ENCODE results near the gene PIK3R1. TPM values are rescaled to one million over a fixed set of nuclear protein-coding genes. Genes with fewer than 3 reads are reported as not detected.

Gene PIK3R1
- total and polyA plus RNA-seq, 2 experiments from 2014 or later = 5.9 to 9.8 TPM

DNA sequence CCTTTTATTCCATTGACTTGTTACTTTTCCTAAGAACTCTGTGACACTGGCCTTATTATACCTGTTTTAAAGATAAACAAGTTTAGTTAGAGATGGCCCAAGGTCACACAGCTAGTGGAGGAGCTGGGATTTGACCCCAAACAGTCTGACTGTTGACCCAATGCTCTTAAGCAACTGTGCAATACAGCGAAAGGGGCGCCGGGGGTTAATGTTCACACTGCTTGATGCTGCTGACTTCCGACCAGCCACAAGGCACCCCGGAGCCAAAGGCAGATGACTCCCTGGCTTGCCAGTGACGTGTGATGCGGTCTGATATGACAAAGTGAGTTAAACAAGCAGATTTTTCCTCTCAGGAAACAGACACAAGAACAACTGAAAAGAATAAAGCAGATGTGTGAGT, 23.9 kb downstream of the PIK3R1 start:
- H3K9me2 ChIP-seq (ENCODE audit: insufficient read depth) = no peaks in the 10 kb centered on the region
- no peaks in the 10 kb centered on the region; the same call in 1 of the 2 replicates for H4K20me1 ChIP-seq (replicated peaks; ENCODE audit: insufficient read depth)
- no peak overlapping the region for H3K4me3 Mint-ChIP-seq
- peaks cover 2% of the 10 kb centered on the region for H3K27me3 Mint-ChIP-seq (ENCODE audit: insufficient read depth, low read depth, poor library complexity)
- no peak overlapping the region for H3K4me3 ChIP-seq
- H2AFZ ChIP-seq = no peak overlapping the region
- H3K27me3 ChIP-seq (ENCODE audit: insufficient read depth) = no peaks in the 10 kb centered on the region
- no peaks in the 10 kb centered on the region for H3K36me3 Mint-ChIP-seq (ENCODE audit: low read depth)
- H3K79me2 ChIP-seq (replicated peaks; ENCODE audit: insufficient read depth) = peaks cover 9% of the 10 kb centered on the region; the same call in 1 of the 2 replicates
- H3K4me1 Mint-ChIP-seq = peaks cover 11% of the 10 kb centered on the region
- no peaks in the 10 kb centered on the region for H3K4me1 ChIP-seq (ENCODE audit: insufficient read depth)
- ATAC-seq (no peak), DNase-seq (ENCODE audit: low spot score) (peak; percentile 16)
- TF ChIP-seq CREB1 (CRISPR knock-in tag; IDR thresholded peaks at IDR 0.05; ENCODE audit: low read depth) (no peak), EZH2phosphoT487 (IDR thresholded peaks at IDR 0.05; ENCODE audit: unreplicated experiment) (no peak), STAT1 (IDR thresholded peaks at IDR 0.05; ENCODE audit: unreplicated experiment) (no peak), NANOG (IDR thresholded peaks at IDR 0.05; ENCODE audit: borderline replicate concordance) (no peak), JUNB (IDR thresholded peaks at IDR 0.05; ENCODE audit: unreplicated experiment) (no peak), EZH2 (IDR thresholded peaks at IDR 0.05; ENCODE audit: low read depth, unreplicated experiment) (no peak), ZNF331 (CRISPR knock-in tag; IDR thresholded peaks at IDR 0.05; ENCODE audit: low read depth) (no peak), ZNF114 (CRISPR knock-in tag; IDR thresholded peaks at IDR 0.05) (no peak), POLR2AphosphoS5 (IDR thresholded peaks at IDR 0.05; ENCODE audit: low read depth) (no peak)
- TF ChIP-seq, protein P1, sequence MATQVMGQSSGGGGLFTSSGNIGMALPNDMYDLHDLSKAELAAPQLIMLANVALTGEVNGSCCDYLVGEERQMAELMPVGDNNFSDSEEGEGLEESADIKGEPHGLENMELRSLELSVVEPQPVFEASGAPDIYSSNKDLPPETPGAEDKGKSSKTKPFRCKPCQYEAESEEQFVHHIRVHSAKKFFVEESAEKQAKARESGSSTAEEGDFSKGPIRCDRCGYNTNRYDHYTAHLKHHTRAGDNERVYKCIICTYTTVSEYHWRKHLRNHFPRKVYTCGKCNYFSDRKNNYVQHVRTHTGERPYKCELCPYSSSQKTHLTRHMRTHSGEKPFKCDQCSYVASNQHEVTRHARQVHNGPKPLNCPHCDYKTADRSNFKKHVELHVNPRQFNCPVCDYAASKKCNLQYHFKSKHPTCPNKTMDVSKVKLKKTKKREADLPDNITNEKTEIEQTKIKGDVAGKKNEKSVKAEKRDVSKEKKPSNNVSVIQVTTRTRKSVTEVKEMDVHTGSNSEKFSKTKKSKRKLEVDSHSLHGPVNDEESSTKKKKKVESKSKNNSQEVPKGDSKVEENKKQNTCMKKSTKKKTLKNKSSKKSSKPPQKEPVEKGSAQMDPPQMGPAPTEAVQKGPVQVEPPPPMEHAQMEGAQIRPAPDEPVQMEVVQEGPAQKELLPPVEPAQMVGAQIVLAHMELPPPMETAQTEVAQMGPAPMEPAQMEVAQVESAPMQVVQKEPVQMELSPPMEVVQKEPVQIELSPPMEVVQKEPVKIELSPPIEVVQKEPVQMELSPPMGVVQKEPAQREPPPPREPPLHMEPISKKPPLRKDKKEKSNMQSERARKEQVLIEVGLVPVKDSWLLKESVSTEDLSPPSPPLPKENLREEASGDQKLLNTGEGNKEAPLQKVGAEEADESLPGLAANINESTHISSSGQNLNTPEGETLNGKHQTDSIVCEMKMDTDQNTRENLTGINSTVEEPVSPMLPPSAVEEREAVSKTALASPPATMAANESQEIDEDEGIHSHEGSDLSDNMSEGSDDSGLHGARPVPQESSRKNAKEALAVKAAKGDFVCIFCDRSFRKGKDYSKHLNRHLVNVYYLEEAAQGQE (IDR thresholded peaks at IDR 0.05; ENCODE audit: unreplicated experiment) = no peak
- TF ChIP-seq, protein P2, sequence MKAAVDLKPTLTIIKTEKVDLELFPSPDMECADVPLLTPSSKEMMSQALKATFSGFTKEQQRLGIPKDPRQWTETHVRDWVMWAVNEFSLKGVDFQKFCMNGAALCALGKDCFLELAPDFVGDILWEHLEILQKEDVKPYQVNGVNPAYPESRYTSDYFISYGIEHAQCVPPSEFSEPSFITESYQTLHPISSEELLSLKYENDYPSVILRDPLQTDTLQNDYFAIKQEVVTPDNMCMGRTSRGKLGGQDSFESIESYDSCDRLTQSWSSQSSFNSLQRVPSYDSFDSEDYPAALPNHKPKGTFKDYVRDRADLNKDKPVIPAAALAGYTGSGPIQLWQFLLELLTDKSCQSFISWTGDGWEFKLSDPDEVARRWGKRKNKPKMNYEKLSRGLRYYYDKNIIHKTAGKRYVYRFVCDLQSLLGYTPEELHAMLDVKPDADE (IDR thresholded peaks at IDR 0.05) = no peak
- TF ChIP-seq, protein P3, sequence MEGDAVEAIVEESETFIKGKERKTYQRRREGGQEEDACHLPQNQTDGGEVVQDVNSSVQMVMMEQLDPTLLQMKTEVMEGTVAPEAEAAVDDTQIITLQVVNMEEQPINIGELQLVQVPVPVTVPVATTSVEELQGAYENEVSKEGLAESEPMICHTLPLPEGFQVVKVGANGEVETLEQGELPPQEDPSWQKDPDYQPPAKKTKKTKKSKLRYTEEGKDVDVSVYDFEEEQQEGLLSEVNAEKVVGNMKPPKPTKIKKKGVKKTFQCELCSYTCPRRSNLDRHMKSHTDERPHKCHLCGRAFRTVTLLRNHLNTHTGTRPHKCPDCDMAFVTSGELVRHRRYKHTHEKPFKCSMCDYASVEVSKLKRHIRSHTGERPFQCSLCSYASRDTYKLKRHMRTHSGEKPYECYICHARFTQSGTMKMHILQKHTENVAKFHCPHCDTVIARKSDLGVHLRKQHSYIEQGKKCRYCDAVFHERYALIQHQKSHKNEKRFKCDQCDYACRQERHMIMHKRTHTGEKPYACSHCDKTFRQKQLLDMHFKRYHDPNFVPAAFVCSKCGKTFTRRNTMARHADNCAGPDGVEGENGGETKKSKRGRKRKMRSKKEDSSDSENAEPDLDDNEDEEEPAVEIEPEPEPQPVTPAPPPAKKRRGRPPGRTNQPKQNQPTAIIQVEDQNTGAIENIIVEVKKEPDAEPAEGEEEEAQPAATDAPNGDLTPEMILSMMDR (conservative IDR thresholded peaks at IDR 0.05; ENCODE audit: low read depth in 2 of 2) = no peak
- TF ChIP-seq, protein P4, sequence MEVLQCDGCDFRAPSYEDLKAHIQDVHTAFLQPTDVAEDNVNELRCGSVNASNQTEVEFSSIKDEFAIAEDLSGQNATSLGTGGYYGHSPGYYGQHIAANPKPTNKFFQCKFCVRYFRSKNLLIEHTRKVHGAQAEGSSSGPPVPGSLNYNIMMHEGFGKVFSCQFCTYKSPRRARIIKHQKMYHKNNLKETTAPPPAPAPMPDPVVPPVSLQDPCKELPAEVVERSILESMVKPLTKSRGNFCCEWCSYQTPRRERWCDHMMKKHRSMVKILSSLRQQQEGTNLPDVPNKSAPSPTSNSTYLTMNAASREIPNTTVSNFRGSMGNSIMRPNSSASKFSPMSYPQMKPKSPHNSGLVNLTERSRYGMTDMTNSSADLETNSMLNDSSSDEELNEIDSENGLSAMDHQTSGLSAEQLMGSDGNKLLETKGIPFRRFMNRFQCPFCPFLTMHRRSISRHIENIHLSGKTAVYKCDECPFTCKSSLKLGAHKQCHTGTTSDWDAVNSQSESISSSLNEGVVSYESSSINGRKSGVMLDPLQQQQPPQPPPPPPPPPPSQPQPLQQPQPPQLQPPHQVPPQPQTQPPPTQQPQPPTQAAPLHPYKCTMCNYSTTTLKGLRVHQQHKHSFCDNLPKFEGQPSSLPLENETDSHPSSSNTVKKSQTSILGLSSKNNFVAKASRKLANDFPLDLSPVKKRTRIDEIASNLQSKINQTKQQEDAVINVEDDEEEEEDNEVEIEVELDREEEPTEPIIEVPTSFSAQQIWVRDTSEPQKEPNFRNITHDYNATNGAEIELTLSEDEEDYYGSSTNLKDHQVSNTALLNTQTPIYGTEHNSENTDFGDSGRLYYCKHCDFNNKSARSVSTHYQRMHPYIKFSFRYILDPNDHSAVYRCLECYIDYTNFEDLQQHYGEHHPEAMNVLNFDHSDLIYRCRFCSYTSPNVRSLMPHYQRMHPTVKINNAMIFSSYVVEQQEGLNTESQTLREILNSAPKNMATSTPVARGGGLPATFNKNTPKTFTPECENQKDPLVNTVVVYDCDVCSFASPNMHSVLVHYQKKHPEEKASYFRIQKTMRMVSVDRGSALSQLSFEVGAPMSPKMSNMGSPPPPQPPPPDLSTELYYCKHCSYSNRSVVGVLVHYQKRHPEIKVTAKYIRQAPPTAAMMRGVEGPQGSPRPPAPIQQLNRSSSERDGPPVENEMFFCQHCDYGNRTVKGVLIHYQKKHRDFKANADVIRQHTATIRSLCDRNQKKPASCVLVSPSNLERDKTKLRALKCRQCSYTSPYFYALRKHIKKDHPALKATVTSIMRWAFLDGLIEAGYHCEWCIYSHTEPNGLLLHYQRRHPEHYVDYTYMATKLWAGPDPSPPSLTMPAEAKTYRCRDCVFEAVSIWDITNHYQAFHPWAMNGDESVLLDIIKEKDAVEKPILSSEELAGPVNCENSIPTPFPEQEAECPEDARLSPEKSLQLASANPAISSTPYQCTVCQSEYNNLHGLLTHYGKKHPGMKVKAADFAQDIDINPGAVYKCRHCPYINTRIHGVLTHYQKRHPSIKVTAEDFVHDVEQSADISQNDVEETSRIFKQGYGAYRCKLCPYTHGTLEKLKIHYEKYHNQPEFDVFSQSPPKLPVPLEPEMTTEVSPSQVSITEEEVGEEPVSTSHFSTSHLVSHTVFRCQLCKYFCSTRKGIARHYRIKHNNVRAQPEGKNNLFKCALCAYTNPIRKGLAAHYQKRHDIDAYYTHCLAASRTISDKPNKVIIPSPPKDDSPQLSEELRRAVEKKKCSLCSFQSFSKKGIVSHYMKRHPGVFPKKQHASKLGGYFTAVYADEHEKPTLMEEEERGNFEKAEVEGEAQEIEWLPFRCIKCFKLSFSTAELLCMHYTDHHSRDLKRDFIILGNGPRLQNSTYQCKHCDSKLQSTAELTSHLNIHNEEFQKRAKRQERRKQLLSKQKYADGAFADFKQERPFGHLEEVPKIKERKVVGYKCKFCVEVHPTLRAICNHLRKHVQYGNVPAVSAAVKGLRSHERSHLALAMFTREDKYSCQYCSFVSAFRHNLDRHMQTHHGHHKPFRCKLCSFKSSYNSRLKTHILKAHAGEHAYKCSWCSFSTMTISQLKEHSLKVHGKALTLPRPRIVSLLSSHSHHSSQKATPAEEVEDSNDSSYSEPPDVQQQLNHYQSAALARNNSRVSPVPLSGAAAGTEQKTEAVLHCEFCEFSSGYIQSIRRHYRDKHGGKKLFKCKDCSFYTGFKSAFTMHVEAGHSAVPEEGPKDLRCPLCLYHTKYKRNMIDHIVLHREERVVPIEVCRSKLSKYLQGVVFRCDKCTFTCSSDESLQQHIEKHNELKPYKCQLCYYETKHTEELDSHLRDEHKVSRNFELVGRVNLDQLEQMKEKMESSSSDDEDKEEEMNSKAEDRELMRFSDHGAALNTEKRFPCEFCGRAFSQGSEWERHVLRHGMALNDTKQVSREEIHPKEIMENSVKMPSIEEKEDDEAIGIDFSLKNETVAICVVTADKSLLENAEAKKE (CRISPR knock-in tag; IDR thresholded peaks at IDR 0.05) = no peak
- H3K27ac ChIP-seq (ENCODE audit: low read depth) = no peak overlapping the region
- H3K9me3 Mint-ChIP-seq = no peaks in the 10 kb centered on the region
- no peaks in the 10 kb centered on the region for H3F3A ChIP-seq (replicated peaks; ENCODE audit: low read depth)
- no peak overlapping the region for H3K27ac Mint-ChIP-seq
- no peak overlapping the region for H3K4me2 ChIP-seq
- no peaks in the 10 kb centered on the region for H3K36me3 ChIP-seq (ENCODE audit: insufficient read depth)
